Fibroblast of lung (primary cell): ENCODE results near the gene JAGN1. TPM values are rescaled to one million over a fixed set of nuclear protein-coding genes. Genes with fewer than 3 reads are reported as not detected.

Source experiments
- DNase-seq, 2 donors: peaks; one replicate each; pipeline versions ENCODE4 v3.0.0 to v3.0.0-alpha.2; 2010; ENCODE audit warnings: low read depth in 2 of 2
- H2AFZ ChIP-seq: 2 replicates; pipeline ENCODE4 v1.5.1; 2012; ENCODE audit warnings: low read length, control low read depth, inconsistent platforms
- H3K27ac ChIP-seq: 2 replicates; pipeline ENCODE4 v1.5.1; 2011; ENCODE audit warnings: low read length, control low read depth; ENCODE audit not compliant: insufficient read depth
- H3K27me3 ChIP-seq: 2 replicates; pipeline ENCODE4 v1.5.1; 2011; ENCODE audit warnings: mild to moderate bottlenecking, low read length; ENCODE audit not compliant: control insufficient read depth, insufficient read depth
- H3K36me3 ChIP-seq: 2 replicates; pipeline ENCODE4 v1.5.1; 2011; ENCODE audit warnings: low read length; ENCODE audit not compliant: control insufficient read depth, insufficient read depth
- H3K4me1 ChIP-seq: 2 replicates; pipeline ENCODE4 v1.5.1; 2011; ENCODE audit warnings: low read length; ENCODE audit not compliant: control insufficient read depth, insufficient read depth; ENCODE audit errors: extremely low read depth
- H3K4me2 ChIP-seq: 2 replicates; pipeline ENCODE4 v1.5.1; 2011; ENCODE audit warnings: low read length, control low read depth; ENCODE audit not compliant: insufficient read depth; ENCODE audit errors: extremely low read depth
- H3K4me3 ChIP-seq, 4 experiments: fragments of 200-600 bp in 1 of 4; sonication (generic) in 1 of 4; replicated peaks in 1 of 4; 2 replicates each; pipeline ENCODE4 v1.5.1; 2011 to 2016; ENCODE audit warnings: low read length in 4 of 4, low read depth in 3 of 4, mild to moderate bottlenecking in 3 of 4, control low read depth in 2 of 4, inconsistent platforms in 1 of 4, mixed read lengths in 1 of 4; ENCODE audit not compliant: insufficient read depth in 1 of 4; ENCODE audit errors: control extremely low read depth in 1 of 4
- H3K79me2 ChIP-seq: 2 replicates; pipeline ENCODE4 v1.5.1; 2012; ENCODE audit warnings: mild to moderate bottlenecking, low read length, inconsistent platforms; ENCODE audit not compliant: control insufficient read depth, insufficient read depth
- H3K9ac ChIP-seq: 2 replicates; pipeline ENCODE4 v1.5.1; 2011; ENCODE audit warnings: mild to moderate bottlenecking, low read length, control low read depth; ENCODE audit not compliant: insufficient read depth
- H3K9me3 ChIP-seq: 2 replicates; pipeline ENCODE4 v1.5.1; 2012; ENCODE audit warnings: low read depth, low read length; ENCODE audit not compliant: control insufficient read depth, insufficient read depth
- H4K20me1 ChIP-seq: 2 replicates; pipeline ENCODE4 v1.5.1; 2011; ENCODE audit warnings: low read length; ENCODE audit not compliant: control insufficient read depth, insufficient read depth; ENCODE audit errors: extremely low read depth
- EZH2 ChIP-seq: IDR thresholded peaks from 2 replicates; pipeline ENCODE4 v1.5.1; 2012; ENCODE audit warnings: low read length, control low read depth, mild to moderate bottlenecking; ENCODE audit errors: missing control alignments
- polyA plus RNA-seq, 2 donors: library from polyadenylated mRNA; depleted of rRNA in 1 of 2; stranded (reverse) in 1 of 2; unstranded in 1 of 2; fragments of >200 nt; gene quantifications; 2 replicates each; pipeline ENCODE4 v1.2.1, GENCODE V29; 2011 to 2012; ENCODE audit warnings: missing spikeins in 1 of 2
- total RNA-seq: library from RNA; depleted of rRNA; stranded (reverse); fragments of >200 nt; gene quantifications from 2 replicates; pipeline ENCODE4 v1.2.1, GENCODE V29; 2014
- TF ChIP-seq, protein P1 (sequence below), 2 donors: IDR thresholded peaks in 1 of 2; conservative IDR thresholded peaks in 1 of 2; 1 replicate in 1 of 2; 2 replicates in 1 of 2; pipeline ENCODE4 v1.5.1; 2011 to 2012; ENCODE audit warnings: low read length in 2 of 2, control low read depth in 1 of 2, inconsistent platforms in 1 of 2, low read depth in 1 of 2, mild to moderate bottlenecking in 1 of 2

The JAGN1 gene
- total and polyA plus RNA-seq, 2 donors (not counting 1 experiment from before 2014, with no cell fraction given) = 30.6 to 36.6 TPM

DNA sequence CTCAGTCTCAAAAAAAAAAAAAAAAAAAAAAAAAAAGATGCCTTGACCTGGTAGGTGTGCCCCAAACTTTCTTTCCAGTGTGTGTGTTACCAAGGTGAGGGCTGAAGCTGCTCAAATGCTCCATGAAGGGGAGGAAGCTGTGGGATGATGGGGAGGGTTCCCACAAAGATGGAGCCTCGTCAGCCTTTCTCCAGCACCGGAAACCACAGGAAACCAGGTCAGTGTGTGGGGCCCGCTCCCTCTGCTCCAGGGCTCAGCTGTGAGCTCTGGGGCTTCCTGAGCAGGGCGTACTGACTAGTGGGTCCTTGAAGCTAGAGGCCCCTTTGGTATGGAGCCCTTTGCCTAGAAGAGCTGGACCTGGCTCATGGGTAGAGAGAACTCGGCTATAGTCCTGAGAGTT is 11.6 kb downstream of the JAGN1 start:
- no peak for DNase-seq
- peaks cover 12% of the 10 kb centered on the region for H3K4me1 ChIP-seq
- no peaks in the 10 kb centered on the region for H3K27me3 ChIP-seq
- H3K36me3 ChIP-seq = no peaks in the 10 kb centered on the region
- H3K4me2 ChIP-seq = no peak overlapping the region
- no peak overlapping the region for H3K9ac ChIP-seq
- H2AFZ ChIP-seq = no peak overlapping the region
- TF ChIP-seq, protein P1, sequence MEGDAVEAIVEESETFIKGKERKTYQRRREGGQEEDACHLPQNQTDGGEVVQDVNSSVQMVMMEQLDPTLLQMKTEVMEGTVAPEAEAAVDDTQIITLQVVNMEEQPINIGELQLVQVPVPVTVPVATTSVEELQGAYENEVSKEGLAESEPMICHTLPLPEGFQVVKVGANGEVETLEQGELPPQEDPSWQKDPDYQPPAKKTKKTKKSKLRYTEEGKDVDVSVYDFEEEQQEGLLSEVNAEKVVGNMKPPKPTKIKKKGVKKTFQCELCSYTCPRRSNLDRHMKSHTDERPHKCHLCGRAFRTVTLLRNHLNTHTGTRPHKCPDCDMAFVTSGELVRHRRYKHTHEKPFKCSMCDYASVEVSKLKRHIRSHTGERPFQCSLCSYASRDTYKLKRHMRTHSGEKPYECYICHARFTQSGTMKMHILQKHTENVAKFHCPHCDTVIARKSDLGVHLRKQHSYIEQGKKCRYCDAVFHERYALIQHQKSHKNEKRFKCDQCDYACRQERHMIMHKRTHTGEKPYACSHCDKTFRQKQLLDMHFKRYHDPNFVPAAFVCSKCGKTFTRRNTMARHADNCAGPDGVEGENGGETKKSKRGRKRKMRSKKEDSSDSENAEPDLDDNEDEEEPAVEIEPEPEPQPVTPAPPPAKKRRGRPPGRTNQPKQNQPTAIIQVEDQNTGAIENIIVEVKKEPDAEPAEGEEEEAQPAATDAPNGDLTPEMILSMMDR (conservative IDR thresholded peaks at IDR 0.05 in 1 of 2, IDR thresholded peaks at IDR 0.05 in 1 of 2; ENCODE audit: low read depth in 1 of 2, low read length in 2 of 2) = no peak
- TF ChIP-seq EZH2 = no peak
- H3K4me3 ChIP-seq = no peak overlapping the region
- H3K79me2 ChIP-seq = no peaks in the 10 kb centered on the region
- no peaks in the 10 kb centered on the region for H4K20me1 ChIP-seq
- H3K27ac ChIP-seq = no peak overlapping the region
- no peaks in the 10 kb centered on the region for H3K9me3 ChIP-seq

DNA sequence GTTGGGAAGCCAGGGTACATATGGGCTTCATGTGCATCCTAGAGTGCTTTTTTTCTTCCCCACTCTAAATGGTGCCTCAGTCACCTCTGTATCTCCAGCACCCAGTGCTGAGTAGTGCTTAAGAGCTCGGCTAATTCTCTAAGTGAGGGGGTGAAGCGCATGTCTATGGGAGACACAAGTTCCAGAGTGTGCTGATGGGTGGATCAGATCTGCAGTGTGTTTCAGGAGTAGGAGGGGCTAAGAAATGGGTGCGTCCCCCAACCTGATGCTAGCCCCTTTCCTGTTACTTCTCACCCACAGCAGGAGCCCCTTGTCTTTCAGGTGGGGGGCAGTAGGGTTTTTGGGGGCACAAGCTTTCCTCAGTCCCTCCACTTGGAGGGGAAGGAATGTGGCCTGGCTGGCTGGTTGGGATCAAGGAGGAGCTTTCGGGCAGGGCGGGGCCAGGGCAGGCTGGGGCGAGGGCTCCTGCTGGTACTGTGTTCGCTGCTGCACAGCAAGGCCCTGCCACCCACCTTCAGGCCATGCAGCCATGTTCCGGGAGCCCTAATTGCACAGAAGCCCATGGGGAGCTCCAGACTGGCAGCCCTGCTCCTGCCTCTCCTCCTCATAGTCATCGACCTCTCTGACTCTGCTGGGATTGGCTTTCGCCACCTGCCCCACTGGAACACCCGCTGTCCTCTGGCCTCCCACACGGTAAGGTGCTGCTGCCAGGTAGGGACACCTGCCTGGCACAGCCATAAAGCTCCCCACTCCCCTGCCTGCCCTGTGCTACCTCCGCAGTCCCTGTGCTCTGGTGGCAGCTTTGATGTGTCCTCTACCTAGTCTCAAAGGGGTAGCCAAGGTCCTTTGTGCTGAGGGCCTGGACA is 12.2 kb downstream of the JAGN1 start, which contains the start of gene IL17RE:
Gene IL17RE (plus strand): TSS at position 477 of the 866 bp plus-strand sequence. CDS start 85 bp downstream, at position 562.
- TF ChIP-seq EZH2 = no peak
- TF ChIP-seq, protein P1 (conservative IDR thresholded peaks at IDR 0.05 in 1 of 2, IDR thresholded peaks at IDR 0.05 in 1 of 2; ENCODE audit: low read depth in 1 of 2, low read length in 2 of 2) = no peak
- H2AFZ ChIP-seq = peak within 1 kb of the TSS; percentile 71
- no peak for DNase-seq
- no peaks in the 10 kb centered on the region for H3K36me3 ChIP-seq
- H3K79me2 ChIP-seq = no peaks in the 10 kb centered on the region
- H3K4me3 ChIP-seq = peak within 1 kb of the TSS; percentile 5 to 40 (median 18)
- H3K4me1 ChIP-seq = peaks cover 12% of the 10 kb centered on the region
- no peaks in the 10 kb centered on the region for H3K27me3 ChIP-seq
- peak within 1 kb of the TSS; percentile 85 for H3K4me2 ChIP-seq
- H3K27ac ChIP-seq = peak within 1 kb of the TSS; percentile 74
- H4K20me1 ChIP-seq = no peaks in the 10 kb centered on the region
- no peak within 1 kb of the TSS for H3K9ac ChIP-seq
- no peaks in the 10 kb centered on the region for H3K9me3 ChIP-seq

GRCh38 chr3:9903238-9903624 is 12.8 kb downstream of the JAGN1 start:
- Histone ChIP-seq H3K79me2 (no peaks in the 10 kb centered on the region), H3K4me3 (peak overlapping the region; percentile 5 to 40 (median 18)), H3K36me3 (no peaks in the 10 kb centered on the region), H3K9me3 (no peaks in the 10 kb centered on the region), H3K27me3 (no peaks in the 10 kb centered on the region), H2AFZ (peak overlapping the region; percentile 71), H3K9ac (no peak overlapping the region), H3K4me1 (peaks cover 12% of the 10 kb centered on the region), H4K20me1 (no peaks in the 10 kb centered on the region), H3K4me2 (peak overlapping the region; percentile 85), H3K27ac (peak overlapping the region; percentile 74)
- TF ChIP-seq, protein P1 (conservative IDR thresholded peaks at IDR 0.05 in 1 of 2, IDR thresholded peaks at IDR 0.05 in 1 of 2; ENCODE audit: low read depth in 1 of 2, low read length in 2 of 2) = no peak
- no peak for TF ChIP-seq EZH2
- DNase-seq = peak in 1 of 2 donors; percentile 50
